ENCODE measurements around the gene ADCY6.

The ADCY6 gene

GRCh38 chr12:48831257-48831656, 42.4 kb upstream of the ADCY6 start:
- Histone ChIP-seq H3K4me2 (ENCODE audit: low read length) (no peak overlapping the region), H3K4me1 (ENCODE audit: insufficient read depth, low read length, severe bottlenecking) (no peaks in the 10 kb centered on the region), H3F3A (ENCODE audit: insufficient read depth, low read length) (no peaks in the 10 kb centered on the region), H3K27ac (ENCODE audit: low read depth, low read length, poor library complexity, severe bottlenecking) (no peak overlapping the region), H3K9me3 (ENCODE audit: low read length) (no peaks in the 10 kb centered on the region), H3K27me3 (ENCODE audit: insufficient read depth, low read length) (no peaks in the 10 kb centered on the region), H3K4me3 (ENCODE audit: low read depth, low read length, poor library complexity, severe bottlenecking) (no peak overlapping the region), H3K9ac (ENCODE audit: low read length) (no peak overlapping the region), H3K9me2 (ENCODE audit: low read depth, low read length) (no peaks in the 10 kb centered on the region), H3K36me3 (ENCODE audit: insufficient read depth, low read length) (peaks cover 82% of the 10 kb centered on the region), H3K79me2 (ENCODE audit: insufficient read depth, low read length) (no peaks in the 10 kb centered on the region), H2AFZ (ENCODE audit: low read length) (no peak overlapping the region), H4K20me1 (ENCODE audit: insufficient read depth, low read length) (no peaks in the 10 kb centered on the region)
- TF ChIP-seq, protein P1, sequence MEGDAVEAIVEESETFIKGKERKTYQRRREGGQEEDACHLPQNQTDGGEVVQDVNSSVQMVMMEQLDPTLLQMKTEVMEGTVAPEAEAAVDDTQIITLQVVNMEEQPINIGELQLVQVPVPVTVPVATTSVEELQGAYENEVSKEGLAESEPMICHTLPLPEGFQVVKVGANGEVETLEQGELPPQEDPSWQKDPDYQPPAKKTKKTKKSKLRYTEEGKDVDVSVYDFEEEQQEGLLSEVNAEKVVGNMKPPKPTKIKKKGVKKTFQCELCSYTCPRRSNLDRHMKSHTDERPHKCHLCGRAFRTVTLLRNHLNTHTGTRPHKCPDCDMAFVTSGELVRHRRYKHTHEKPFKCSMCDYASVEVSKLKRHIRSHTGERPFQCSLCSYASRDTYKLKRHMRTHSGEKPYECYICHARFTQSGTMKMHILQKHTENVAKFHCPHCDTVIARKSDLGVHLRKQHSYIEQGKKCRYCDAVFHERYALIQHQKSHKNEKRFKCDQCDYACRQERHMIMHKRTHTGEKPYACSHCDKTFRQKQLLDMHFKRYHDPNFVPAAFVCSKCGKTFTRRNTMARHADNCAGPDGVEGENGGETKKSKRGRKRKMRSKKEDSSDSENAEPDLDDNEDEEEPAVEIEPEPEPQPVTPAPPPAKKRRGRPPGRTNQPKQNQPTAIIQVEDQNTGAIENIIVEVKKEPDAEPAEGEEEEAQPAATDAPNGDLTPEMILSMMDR (IDR thresholded peaks at IDR 0.05; ENCODE audit: low read length): no peak
- TF ChIP-seq EZH2 (IDR thresholded peaks at IDR 0.05; ENCODE audit: borderline replicate concordance, low read length): no peak

DNA sequence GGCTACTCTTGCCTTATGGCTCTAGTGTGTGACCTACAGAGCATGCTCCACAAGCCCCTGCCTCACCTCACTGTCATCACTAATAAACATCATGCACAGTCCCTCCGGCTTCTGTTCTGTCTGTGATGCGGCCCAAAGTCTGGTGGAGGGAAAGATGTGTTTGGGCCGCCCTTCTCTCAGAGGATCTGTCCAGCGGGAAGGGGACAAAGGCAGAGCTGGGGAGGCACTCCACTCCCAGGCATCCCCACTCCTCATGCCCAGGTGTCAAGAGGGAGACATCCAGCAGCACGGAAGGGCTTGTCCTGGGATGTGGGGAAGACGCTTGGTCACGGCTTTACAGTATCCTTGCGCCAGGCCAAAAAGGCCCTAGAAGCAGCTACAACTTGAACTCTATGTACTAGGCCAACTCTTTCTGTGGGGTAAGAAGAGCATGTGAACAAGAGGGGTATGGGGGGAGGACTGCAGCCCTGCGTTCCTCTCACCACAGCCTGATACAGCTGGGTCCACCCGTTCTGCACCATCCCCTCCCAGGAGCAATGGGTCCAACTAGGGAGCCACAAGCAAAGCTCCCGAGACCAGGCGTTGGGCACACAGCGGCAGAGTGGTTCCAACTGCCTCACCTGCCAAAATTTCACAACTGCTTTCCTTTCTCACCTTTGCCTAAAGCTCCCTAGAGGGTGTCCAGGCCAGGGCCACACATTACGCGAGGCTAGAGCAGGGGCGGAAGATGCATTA, 40.1 kb upstream of the ADCY6 start:
- no peaks in the 10 kb centered on the region for H3F3A ChIP-seq (ENCODE audit: insufficient read depth, low read length)
- no peak overlapping the region for H3K4me2 ChIP-seq (ENCODE audit: low read length)
- no peak overlapping the region for H3K27ac ChIP-seq (ENCODE audit: low read depth, low read length, poor library complexity, severe bottlenecking)

DNA sequence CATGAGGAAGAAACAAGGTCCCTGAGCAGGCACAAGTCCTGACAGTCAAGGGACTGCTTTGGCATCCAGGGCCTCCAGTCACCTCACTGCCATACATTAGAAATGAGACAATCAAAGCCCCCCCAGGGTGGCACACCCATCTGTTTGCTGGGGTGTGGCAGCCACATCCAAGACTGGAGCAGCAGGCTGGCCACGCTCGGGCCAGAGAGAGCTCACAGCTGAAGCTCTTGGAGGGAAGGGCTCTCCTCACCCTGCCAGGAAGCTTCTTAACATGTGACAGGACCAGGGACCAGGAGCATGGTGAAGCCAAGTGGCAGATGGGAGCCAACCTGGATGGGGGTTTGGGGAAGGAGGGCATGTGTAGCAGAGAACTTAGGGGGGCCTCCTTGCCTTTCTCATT, 39.4 kb upstream of the ADCY6 start:
- H4K20me1 ChIP-seq (ENCODE audit: insufficient read depth, low read length): no peaks in the 10 kb centered on the region
- H3K9ac ChIP-seq (ENCODE audit: low read length): no peak overlapping the region
- TF ChIP-seq, protein P1 (IDR thresholded peaks at IDR 0.05; ENCODE audit: low read length): no peak
- TF ChIP-seq EZH2 (IDR thresholded peaks at IDR 0.05; ENCODE audit: borderline replicate concordance, low read length): no peak
- H3K27ac ChIP-seq (ENCODE audit: low read depth, low read length, poor library complexity, severe bottlenecking): no peak overlapping the region
- H3K4me1 ChIP-seq (ENCODE audit: insufficient read depth, low read length, severe bottlenecking): no peaks in the 10 kb centered on the region
- H3K4me2 ChIP-seq (ENCODE audit: low read length): no peak overlapping the region
- H3K79me2 ChIP-seq (ENCODE audit: insufficient read depth, low read length): no peaks in the 10 kb centered on the region
- no peak overlapping the region for H3K4me3 ChIP-seq (ENCODE audit: low read depth, low read length, poor library complexity, severe bottlenecking)
- H3F3A ChIP-seq (ENCODE audit: insufficient read depth, low read length): no peaks in the 10 kb centered on the region
- H3K9me2 ChIP-seq (ENCODE audit: low read depth, low read length): no peaks in the 10 kb centered on the region
- H3K9me3 ChIP-seq (ENCODE audit: low read length): no peaks in the 10 kb centered on the region
- no peak overlapping the region for H2AFZ ChIP-seq (ENCODE audit: low read length)
- H3K27me3 ChIP-seq (ENCODE audit: insufficient read depth, low read length): no peaks in the 10 kb centered on the region
- H3K36me3 ChIP-seq (ENCODE audit: insufficient read depth, low read length): peaks cover 54% of the 10 kb centered on the region

More for the DNA sequence above, 40.1 kb upstream of the ADCY6 start:
- no peak overlapping the region for H2AFZ ChIP-seq (ENCODE audit: low read length)
- H3K9me3 ChIP-seq (ENCODE audit: low read length): no peaks in the 10 kb centered on the region
- H3K9ac ChIP-seq (ENCODE audit: low read length): no peak overlapping the region
- no peaks in the 10 kb centered on the region for H3K4me1 ChIP-seq (ENCODE audit: insufficient read depth, low read length, severe bottlenecking)
- H3K9me2 ChIP-seq (ENCODE audit: low read depth, low read length): no peaks in the 10 kb centered on the region
- no peak overlapping the region for H3K4me3 ChIP-seq (ENCODE audit: low read depth, low read length, poor library complexity, severe bottlenecking)
- H3K27me3 ChIP-seq (ENCODE audit: insufficient read depth, low read length): no peaks in the 10 kb centered on the region
- no peak for TF ChIP-seq EZH2 (IDR thresholded peaks at IDR 0.05; ENCODE audit: borderline replicate concordance, low read length)
- TF ChIP-seq, protein P1 (IDR thresholded peaks at IDR 0.05; ENCODE audit: low read length): no peak
- no peaks in the 10 kb centered on the region for H3K79me2 ChIP-seq (ENCODE audit: insufficient read depth, low read length)
- no peaks in the 10 kb centered on the region for H4K20me1 ChIP-seq (ENCODE audit: insufficient read depth, low read length)
- peaks cover 61% of the 10 kb centered on the region for H3K36me3 ChIP-seq (ENCODE audit: insufficient read depth, low read length)
